H9 (cell line): Measurements from ENCODE around the gene CAT. TPM values are rescaled to one million over a fixed set of nuclear protein-coding genes. Genes with fewer than 3 reads are reported as not detected.

ENCODE experiments used
- DNase-seq: peaks from one replicate; pipeline ENCODE4 v3.0.0-alpha.2; 2017
- H2AFZ ChIP-seq: one replicate; pipeline ENCODE4 v1.6.1; 2013; ENCODE audit warnings: mild to moderate bottlenecking, low read length, control low read depth, moderate library complexity
- H2AK5ac ChIP-seq: 2 replicates; pipeline ENCODE4 v1.6.1; 2013; ENCODE audit warnings: low read length, control low read depth, mixed read lengths; ENCODE audit not compliant: insufficient read length
- H2BK120ac ChIP-seq: one replicate; pipeline ENCODE4 v1.6.1; 2013; ENCODE audit warnings: low read depth, mild to moderate bottlenecking, low read length, control low read depth, inconsistent platforms; ENCODE audit not compliant: poor library complexity, severe bottlenecking
- H2BK12ac ChIP-seq: 2 replicates; pipeline ENCODE4 v1.6.1; 2013; ENCODE audit warnings: low read length, control low read depth, mixed read lengths, low read depth; ENCODE audit not compliant: insufficient read length
- H2BK15ac ChIP-seq: 2 replicates; pipeline ENCODE4 v1.6.1; 2013; ENCODE audit warnings: low read depth, low read length, control low read depth
- H2BK20ac ChIP-seq: one replicate; pipeline ENCODE4 v1.6.1; 2013; ENCODE audit warnings: low read depth, mild to moderate bottlenecking, low read length, control low read depth, inconsistent platforms; ENCODE audit not compliant: poor library complexity, severe bottlenecking
- H2BK5ac ChIP-seq: 2 replicates; pipeline ENCODE4 v1.6.1; 2013; ENCODE audit warnings: low read length, control low read depth, mixed read lengths; ENCODE audit not compliant: insufficient read length
- H3K14ac ChIP-seq: 2 replicates; pipeline ENCODE4 v1.6.1; 2013; ENCODE audit warnings: low read length, control low read depth; ENCODE audit not compliant: insufficient read depth
- H3K18ac ChIP-seq: 2 replicates; pipeline ENCODE4 v1.6.1; 2013; ENCODE audit warnings: low read depth, mild to moderate bottlenecking, mixed read lengths, low read length, control low read depth; ENCODE audit not compliant: insufficient read length
- H3K23ac ChIP-seq: 2 replicates; pipeline ENCODE4 v1.6.1; 2013; ENCODE audit warnings: low read length, control low read depth, mixed read lengths, low read depth; ENCODE audit not compliant: insufficient read length
- H3K23me2 ChIP-seq: 2 replicates; pipeline ENCODE4 v1.6.1; 2013; ENCODE audit warnings: low read depth, mild to moderate bottlenecking, mixed read lengths, low read length, control low read depth; ENCODE audit not compliant: insufficient read length, poor library complexity, severe bottlenecking
- H3K27ac ChIP-seq: 2 replicates; pipeline ENCODE4 v1.5.1; 2013; ENCODE audit warnings: low read length, control low read depth, mixed read lengths, low read depth; ENCODE audit not compliant: insufficient read length
- H3K27me3 ChIP-seq: 2 replicates; pipeline ENCODE4 v1.6.1; 2013; ENCODE audit warnings: low read length, control low read depth, inconsistent platforms; ENCODE audit not compliant: insufficient read depth
- H3K4ac ChIP-seq: 2 replicates; pipeline ENCODE4 v1.6.1; 2013; ENCODE audit warnings: low read depth, mild to moderate bottlenecking, control low read depth, inconsistent platforms, low read length, moderate library complexity
- H3K4me1 ChIP-seq: 2 replicates; pipeline ENCODE4 v1.6.1; 2013; ENCODE audit warnings: low read length, control low read depth, inconsistent platforms; ENCODE audit not compliant: insufficient read depth
- H3K4me2 ChIP-seq: 2 replicates; pipeline ENCODE4 v1.6.1; 2013; ENCODE audit warnings: low read length, control low read depth, mixed read lengths; ENCODE audit not compliant: insufficient read length, insufficient read depth
- H3K56ac ChIP-seq: 2 replicates; pipeline ENCODE4 v1.6.1; 2013; ENCODE audit warnings: low read depth, mild to moderate bottlenecking, mixed read lengths, low read length, control low read depth; ENCODE audit not compliant: insufficient read length
- H3K79me1 ChIP-seq: 2 replicates; pipeline ENCODE4 v1.6.1; 2013; ENCODE audit warnings: low read depth, mild to moderate bottlenecking, moderate library complexity, low read length, control low read depth, inconsistent platforms; ENCODE audit not compliant: insufficient read depth, poor library complexity, severe bottlenecking
- H3K79me2 ChIP-seq: 2 replicates; pipeline ENCODE4 v1.6.1; 2013; ENCODE audit warnings: low read length, control low read depth, inconsistent platforms; ENCODE audit not compliant: insufficient read depth
- H3K9ac ChIP-seq: 2 replicates; pipeline ENCODE4 v1.6.1; 2013; ENCODE audit warnings: low read length, control low read depth, mixed read lengths; ENCODE audit not compliant: insufficient read length; ENCODE audit errors: extremely low read depth
- H3K9me3 ChIP-seq: one replicate; pipeline ENCODE4 v1.6.1; 2013; ENCODE audit warnings: low read depth, low read length, inconsistent platforms; ENCODE audit not compliant: control insufficient read depth
- H3T11ph ChIP-seq: one replicate; pipeline ENCODE4 v1.6.1; 2013; ENCODE audit warnings: mild to moderate bottlenecking, low read length, control low read depth, inconsistent platforms
- H4K20me1 ChIP-seq: one replicate; pipeline ENCODE4 v1.6.1; 2013; ENCODE audit not compliant: control insufficient read depth, insufficient read length, insufficient read depth
- H4K5ac ChIP-seq: 2 replicates; pipeline ENCODE4 v1.6.1; 2013; ENCODE audit warnings: low read depth, mild to moderate bottlenecking, mixed read lengths, low read length, control low read depth; ENCODE audit not compliant: insufficient read length
- H4K8ac ChIP-seq: replicated peaks from 2 replicates; pipeline ENCODE4 v1.6.1; 2013; ENCODE audit warnings: low read length, control low read depth, mixed read lengths, low read depth; ENCODE audit not compliant: insufficient read length
- H4K91ac ChIP-seq: 2 replicates; pipeline ENCODE4 v1.6.1; 2013; ENCODE audit warnings: low read depth, mild to moderate bottlenecking, moderate library complexity, mixed read lengths, low read length, control low read depth; ENCODE audit not compliant: insufficient read length
- H3K27ac Mint-ChIP-seq, 3 experiments: 2 replicates in 2 of 3; 3 replicates in 1 of 3; pipeline ENCODE4 v1.8.0; 2020 to 2021; ENCODE audit warnings: mixed read lengths in 3 of 3, mild to moderate bottlenecking in 1 of 3, moderate library complexity in 1 of 3
- H3K27me3 Mint-ChIP-seq: 2 replicates; pipeline ENCODE4 v1.8.0; 2021; ENCODE audit warnings: low read depth, mild to moderate bottlenecking, moderate library complexity, mixed read lengths
- H3K36me3 Mint-ChIP-seq, 3 experiments: 2 replicates in 2 of 3; 3 replicates in 1 of 3; pipeline ENCODE4 v1.8.0; 2020 to 2021; ENCODE audit warnings: low read depth in 3 of 3, mixed read lengths in 3 of 3; ENCODE audit not compliant: insufficient read depth in 1 of 3
- H3K4me1 Mint-ChIP-seq, 2 experiments: 2 replicates each; pipeline ENCODE4 v1.8.0; 2020; ENCODE audit warnings: mixed read lengths in 2 of 2
- H3K4me3 Mint-ChIP-seq, 2 experiments: 2 replicates in 1 of 2; 3 replicates in 1 of 2; pipeline ENCODE4 v1.8.0; 2020 to 2021; ENCODE audit warnings: mild to moderate bottlenecking in 2 of 2, mixed read lengths in 2 of 2, moderate library complexity in 1 of 2
- H3K9me3 Mint-ChIP-seq, 2 experiments: 2 replicates in 1 of 2; 3 replicates in 1 of 2; pipeline ENCODE4 v1.8.0; 2020; ENCODE audit warnings: mild to moderate bottlenecking in 2 of 2, mixed read lengths in 2 of 2, moderate library complexity in 1 of 2
- CTCF ChIP-seq: fragments of 200-600 bp; sonication (generic); conservative IDR thresholded peaks from 3 replicates; pipeline ENCODE4 v1.8.0; 2021; ENCODE audit warnings: antibody characterized with exemption, mild to moderate bottlenecking
- WGBS: extraction: QIAGEN DNeasy Blood & Tissue Kit; methylation state at CpG from one replicate; pipeline ENCODE4 v1.1.7; 2013; ENCODE audit warnings: missing lambda C conversion rate, low lambda C conversion rate, mixed read lengths; ENCODE audit not compliant: insufficient read length; ENCODE audit errors: extremely low coverage; 5-methylcytosine and 5-hydroxymethylcytosine counted together
- total RNA-seq: library from RNA; stranded (reverse); gene quantifications from 2 replicates; pipeline ENCODE4 v1.2.1, GENCODE V29; 2021

Gene CAT
- total RNA-seq, 1 experiment from 2014 or later = 9.9 TPM

GRCh38 chr11:34446386-34446785, 7.7 kb downstream of the CAT start:
- Mint-ChIP-seq H3K36me3 (peaks cover 0 to 19% (median under 1%) of the 10 kb centered on the region in 3 experiments; a peak in 3 of 7 replicates), H3K4me3 (no peak overlapping the region), H3K27ac (no peak overlapping the region), H3K4me1 (no peaks in the 10 kb centered on the region), H3K9me3 (peaks cover 0 to 3% of the 10 kb centered on the region in 2 experiments; a peak in 1 of 5 replicates), H3K27me3 (no peaks in the 10 kb centered on the region)
- Histone ChIP-seq H3K23me2 (no peaks in the 10 kb centered on the region), H2BK20ac (no peak overlapping the region), H2AK5ac (no peak overlapping the region), H3K4me2 (no peak overlapping the region), H3K9ac (no peak overlapping the region), H2AFZ (no peak overlapping the region), H2BK120ac (no peak overlapping the region), H3K18ac (no peak overlapping the region), H3K14ac (no peak overlapping the region), H3K79me1 (no peaks in the 10 kb centered on the region), H3K9me3 (no peaks in the 10 kb centered on the region), H3K23ac (no peak overlapping the region), H3K4me1 (no peaks in the 10 kb centered on the region), H3K79me2 (no peaks in the 10 kb centered on the region), H2BK15ac (no peak overlapping the region), H3T11ph (no peak overlapping the region), H2BK5ac (no peak overlapping the region), H3K56ac (no peak overlapping the region), H4K5ac (no peak overlapping the region), H4K20me1 (no peaks in the 10 kb centered on the region), H3K4ac (no peak overlapping the region), H4K8ac (no peak overlapping the region), H4K91ac (no peak overlapping the region), H2BK12ac (no peak overlapping the region), H3K27me3 (no peaks in the 10 kb centered on the region), H3K27ac (no peak overlapping the region)
- no peak for TF ChIP-seq CTCF
- no peak for DNase-seq
- WGBS = no CpG with 5 or more reads among the region's 5 CpGs
